SK-N-SH treated with all-trans-retinoic acid at 6 μM for 48 hours (cell line): ENCODE measurements around the gene LGI1.
A peak's percentile ranks its signal among the peaks of the same experiment; 100 is the strongest.

Experiments
- ATAC-seq: fragments of 200-7000 bp; cut with Tn5 transposase; 3 replicates; pipeline ENCODE4 v1.9.1; 2020; ENCODE audit warnings: mild to moderate bottlenecking, moderate library complexity
- ARNTL ChIP-seq: fragments of 450-650 bp; formaldehyde crosslinking; IDR thresholded peaks from 2 replicates; pipeline ENCODE4 v1.5.0; 2020; ENCODE audit warnings: low read depth, mild to moderate bottlenecking, moderate library complexity, borderline replicate concordance
- BACH2 ChIP-seq: fragments of 250-450 bp; sonication (Bioruptor Pico); IDR thresholded peaks from 2 replicates; pipeline ENCODE4 v1.9.0; 2021; ENCODE audit warnings: mild to moderate bottlenecking, borderline replicate concordance
- CSDC2 ChIP-seq: fragments of 250-450 bp; sonication (Bioruptor Pico); IDR thresholded peaks from 2 replicates; pipeline ENCODE4 v1.5.0; 2020; ENCODE audit warnings: mild to moderate bottlenecking, moderate library complexity
- GLIS3 ChIP-seq: fragments of 250-450 bp; sonication (Bioruptor Pico); IDR thresholded peaks from 2 replicates; pipeline ENCODE4 v1.5.0; 2020; ENCODE audit warnings: mild to moderate bottlenecking, moderate library complexity
- OSR1 ChIP-seq: fragments of 250-450 bp; sonication (Bioruptor Pico); IDR thresholded peaks from 2 replicates; pipeline ENCODE4 v1.8.0; 2022; ENCODE audit warnings: moderate library complexity, mild to moderate bottlenecking, inconsistent platforms
- PPARA ChIP-seq: fragments of 250-450 bp; sonication (Bioruptor Pico); IDR thresholded peaks from 2 replicates; pipeline ENCODE4 v1.5.0; 2020; ENCODE audit warnings: mild to moderate bottlenecking, borderline replicate concordance
- RARB ChIP-seq: fragments of 250-450 bp; sonication (Bioruptor Pico); IDR thresholded peaks from 2 replicates; pipeline ENCODE4 v1.8.0; 2021; ENCODE audit warnings: mild to moderate bottlenecking, moderate library complexity
- SNAI2 ChIP-seq: fragments of 250-450 bp; sonication (Bioruptor Pico); IDR thresholded peaks from 2 replicates; pipeline ENCODE4 v1.5.0; 2020; ENCODE audit warnings: mild to moderate bottlenecking, moderate library complexity
- TCF4 ChIP-seq: fragments of 250-450 bp; sonication (Bioruptor Pico); IDR thresholded peaks from 2 replicates; pipeline ENCODE4 v1.8.0; 2021; ENCODE audit warnings: mild to moderate bottlenecking, moderate library complexity, borderline replicate concordance
- TOX ChIP-seq: fragments of 250-450 bp; sonication (Bioruptor Pico); IDR thresholded peaks from 2 replicates; pipeline ENCODE4 v1.8.0; 2021; ENCODE audit warnings: mild to moderate bottlenecking, moderate library complexity, borderline replicate concordance
- ZC3H10 ChIP-seq: fragments of 250-450 bp; sonication (Bioruptor Pico); IDR thresholded peaks from 2 replicates; pipeline ENCODE4 v1.5.1; 2021; ENCODE audit warnings: mild to moderate bottlenecking, moderate library complexity
- ZNF565 ChIP-seq: fragments of 450-650 bp; formaldehyde crosslinking; conservative IDR thresholded peaks from 2 replicates; pipeline ENCODE4 v1.5.0; 2020; ENCODE audit warnings: low read depth, mild to moderate bottlenecking, moderate library complexity
- ZNF8 ChIP-seq: fragments of 450-650 bp; formaldehyde crosslinking; IDR thresholded peaks from 2 replicates; pipeline ENCODE4 v1.5.0; 2020; ENCODE audit warnings: mild to moderate bottlenecking, moderate library complexity
- TF ChIP-seq, protein P1 (sequence below): fragments of 250-450 bp; sonication (Bioruptor Pico); IDR thresholded peaks from 2 replicates; pipeline ENCODE4 v1.5.1; 2020; ENCODE audit warnings: low read depth, mild to moderate bottlenecking, moderate library complexity
- TF ChIP-seq, protein P2 (sequence below): fragments of 250-450 bp; sonication (Bioruptor Pico); IDR thresholded peaks from 2 replicates; pipeline ENCODE4 v1.5.1; 2021; ENCODE audit warnings: mild to moderate bottlenecking, moderate library complexity
- TF ChIP-seq, protein P3 (sequence below): fragments of 250-450 bp; sonication (Bioruptor Pico); IDR thresholded peaks from 2 replicates; pipeline ENCODE4 v1.8.0; 2020; ENCODE audit warnings: mild to moderate bottlenecking, moderate library complexity, borderline replicate concordance
- TF ChIP-seq, protein P4 (sequence below): fragments of 250-450 bp; sonication (Bioruptor Pico); IDR thresholded peaks from 2 replicates; pipeline ENCODE4 v1.5.0; 2020; ENCODE audit warnings: mild to moderate bottlenecking, moderate library complexity

Gene LGI1

DNA sequence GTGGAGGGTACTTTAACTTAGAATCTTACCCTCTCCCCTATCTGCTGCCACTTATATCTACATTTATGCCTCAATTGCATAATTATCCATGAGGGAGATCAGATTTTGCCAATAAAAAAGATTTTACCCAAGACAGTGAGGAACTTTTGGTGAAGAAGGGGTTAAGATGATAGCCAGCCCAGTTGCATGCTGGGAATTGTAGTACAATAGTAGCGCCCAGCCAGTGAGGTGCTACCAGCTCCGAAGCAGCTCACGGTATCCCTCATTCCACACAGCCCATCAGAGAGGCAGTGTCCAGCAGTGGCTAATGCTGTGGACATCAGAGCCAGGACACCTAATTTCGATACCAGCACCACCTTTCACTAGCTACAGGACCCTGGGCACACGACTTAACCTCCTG, 5.9 kb upstream of the LGI1 start:
- peak; percentile 79 for ATAC-seq
- TF ChIP-seq, protein P1, sequence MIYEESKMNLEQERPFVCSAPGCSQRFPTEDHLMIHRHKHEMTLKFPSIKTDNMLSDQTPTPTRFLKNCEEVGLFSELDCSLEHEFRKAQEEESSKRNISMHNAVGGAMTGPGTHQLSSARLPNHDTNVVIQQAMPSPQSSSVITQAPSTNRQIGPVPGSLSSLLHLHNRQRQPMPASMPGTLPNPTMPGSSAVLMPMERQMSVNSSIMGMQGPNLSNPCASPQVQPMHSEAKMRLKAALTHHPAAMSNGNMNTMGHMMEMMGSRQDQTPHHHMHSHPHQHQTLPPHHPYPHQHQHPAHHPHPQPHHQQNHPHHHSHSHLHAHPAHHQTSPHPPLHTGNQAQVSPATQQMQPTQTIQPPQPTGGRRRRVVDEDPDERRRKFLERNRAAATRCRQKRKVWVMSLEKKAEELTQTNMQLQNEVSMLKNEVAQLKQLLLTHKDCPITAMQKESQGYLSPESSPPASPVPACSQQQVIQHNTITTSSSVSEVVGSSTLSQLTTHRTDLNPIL (CRISPR knock-in tag) = no peak
- TF ChIP-seq TOX (CRISPR knock-in tag) (no peak), ZNF565 (CRISPR knock-in tag) (no peak), CSDC2 (CRISPR knock-in tag) (no peak)

DNA sequence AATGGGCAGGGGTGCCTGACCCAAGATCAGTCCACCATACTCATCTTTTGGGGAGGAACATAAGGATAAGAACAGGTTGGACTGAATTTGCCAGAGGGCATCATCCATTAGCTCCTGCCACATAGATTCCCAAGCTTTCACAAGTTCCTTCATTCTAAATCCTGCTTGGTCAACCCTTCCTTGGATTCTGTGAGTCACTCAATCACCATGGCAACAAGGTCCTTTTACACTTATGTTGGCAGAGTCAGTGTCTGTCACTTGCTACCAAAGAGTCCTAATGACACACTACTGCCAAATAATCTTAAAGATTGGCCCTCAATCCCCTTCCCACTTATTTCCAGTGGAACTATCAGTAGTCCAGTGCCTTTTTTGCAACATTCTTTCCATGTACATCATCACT, 5.0 kb upstream of the LGI1 start:
- ATAC-seq = no peak
- TF ChIP-seq TCF4 (CRISPR knock-in tag) = no peak
- TF ChIP-seq PPARA (CRISPR knock-in tag) = no peak
- TF ChIP-seq BACH2 = no peak
- no peak for TF ChIP-seq GLIS3 (CRISPR knock-in tag)
- TF ChIP-seq, protein P2, sequence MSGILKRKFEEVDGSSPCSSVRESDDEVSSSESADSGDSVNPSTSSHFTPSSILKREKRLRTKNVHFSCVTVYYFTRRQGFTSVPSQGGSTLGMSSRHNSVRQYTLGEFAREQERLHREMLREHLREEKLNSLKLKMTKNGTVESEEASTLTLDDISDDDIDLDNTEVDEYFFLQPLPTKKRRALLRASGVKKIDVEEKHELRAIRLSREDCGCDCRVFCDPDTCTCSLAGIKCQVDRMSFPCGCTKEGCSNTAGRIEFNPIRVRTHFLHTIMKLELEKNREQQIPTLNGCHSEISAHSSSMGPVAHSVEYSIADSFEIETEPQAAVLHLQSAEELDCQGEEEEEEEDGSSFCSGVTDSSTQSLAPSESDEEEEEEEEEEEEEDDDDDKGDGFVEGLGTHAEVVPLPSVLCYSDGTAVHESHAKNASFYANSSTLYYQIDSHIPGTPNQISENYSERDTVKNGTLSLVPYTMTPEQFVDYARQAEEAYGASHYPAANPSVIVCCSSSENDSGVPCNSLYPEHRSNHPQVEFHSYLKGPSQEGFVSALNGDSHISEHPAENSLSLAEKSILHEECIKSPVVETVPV (CRISPR knock-in tag) = no peak

DNA sequence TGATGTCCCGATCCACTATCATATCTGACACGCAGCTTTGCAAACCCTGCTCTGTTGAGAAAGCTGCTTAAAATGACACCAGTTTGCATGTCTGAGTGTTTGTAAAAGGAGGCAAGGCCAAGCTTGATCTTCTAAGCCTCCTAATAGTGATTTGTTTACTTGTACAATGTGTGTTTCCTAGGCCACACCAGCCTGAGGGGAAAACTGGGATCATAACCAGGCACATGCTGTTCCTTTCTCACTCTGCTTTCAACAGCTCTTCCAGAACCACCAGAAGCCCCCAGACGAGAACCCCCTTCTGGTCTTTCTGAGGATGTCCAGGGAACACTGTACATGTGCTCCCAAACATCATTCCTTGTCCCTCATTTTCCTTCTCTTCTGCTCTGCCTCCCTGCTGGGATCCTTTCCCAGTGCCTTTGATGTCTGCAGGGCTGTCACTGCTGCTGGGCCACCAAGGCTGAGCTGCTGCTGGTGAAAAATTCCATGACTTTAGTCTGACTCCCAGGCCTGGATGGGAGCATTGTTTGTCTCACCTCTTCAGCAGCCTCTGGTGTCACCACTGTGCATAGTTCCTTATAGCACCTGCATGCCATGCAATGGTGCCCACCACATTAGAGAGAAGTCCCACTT, 4.0 kb upstream of the LGI1 start:
- no peak for TF ChIP-seq OSR1 (CRISPR knock-in tag)
- TF ChIP-seq ZC3H10 (CRISPR knock-in tag) = no peak
- TF ChIP-seq, protein P3, sequence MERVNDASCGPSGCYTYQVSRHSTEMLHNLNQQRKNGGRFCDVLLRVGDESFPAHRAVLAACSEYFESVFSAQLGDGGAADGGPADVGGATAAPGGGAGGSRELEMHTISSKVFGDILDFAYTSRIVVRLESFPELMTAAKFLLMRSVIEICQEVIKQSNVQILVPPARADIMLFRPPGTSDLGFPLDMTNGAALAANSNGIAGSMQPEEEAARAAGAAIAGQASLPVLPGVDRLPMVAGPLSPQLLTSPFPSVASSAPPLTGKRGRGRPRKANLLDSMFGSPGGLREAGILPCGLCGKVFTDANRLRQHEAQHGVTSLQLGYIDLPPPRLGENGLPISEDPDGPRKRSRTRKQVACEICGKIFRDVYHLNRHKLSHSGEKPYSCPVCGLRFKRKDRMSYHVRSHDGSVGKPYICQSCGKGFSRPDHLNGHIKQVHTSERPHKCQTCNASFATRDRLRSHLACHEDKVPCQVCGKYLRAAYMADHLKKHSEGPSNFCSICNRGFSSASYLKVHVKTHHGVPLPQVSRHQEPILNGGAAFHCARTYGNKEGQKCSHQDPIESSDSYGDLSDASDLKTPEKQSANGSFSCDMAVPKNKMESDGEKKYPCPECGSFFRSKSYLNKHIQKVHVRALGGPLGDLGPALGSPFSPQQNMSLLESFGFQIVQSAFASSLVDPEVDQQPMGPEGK (CRISPR knock-in tag) = no peak
- TF ChIP-seq, protein P1 (CRISPR knock-in tag) = no peak
- TF ChIP-seq BACH2 = no peak
- TF ChIP-seq ZNF8 (CRISPR knock-in tag) = no peak
- TF ChIP-seq, protein P4, sequence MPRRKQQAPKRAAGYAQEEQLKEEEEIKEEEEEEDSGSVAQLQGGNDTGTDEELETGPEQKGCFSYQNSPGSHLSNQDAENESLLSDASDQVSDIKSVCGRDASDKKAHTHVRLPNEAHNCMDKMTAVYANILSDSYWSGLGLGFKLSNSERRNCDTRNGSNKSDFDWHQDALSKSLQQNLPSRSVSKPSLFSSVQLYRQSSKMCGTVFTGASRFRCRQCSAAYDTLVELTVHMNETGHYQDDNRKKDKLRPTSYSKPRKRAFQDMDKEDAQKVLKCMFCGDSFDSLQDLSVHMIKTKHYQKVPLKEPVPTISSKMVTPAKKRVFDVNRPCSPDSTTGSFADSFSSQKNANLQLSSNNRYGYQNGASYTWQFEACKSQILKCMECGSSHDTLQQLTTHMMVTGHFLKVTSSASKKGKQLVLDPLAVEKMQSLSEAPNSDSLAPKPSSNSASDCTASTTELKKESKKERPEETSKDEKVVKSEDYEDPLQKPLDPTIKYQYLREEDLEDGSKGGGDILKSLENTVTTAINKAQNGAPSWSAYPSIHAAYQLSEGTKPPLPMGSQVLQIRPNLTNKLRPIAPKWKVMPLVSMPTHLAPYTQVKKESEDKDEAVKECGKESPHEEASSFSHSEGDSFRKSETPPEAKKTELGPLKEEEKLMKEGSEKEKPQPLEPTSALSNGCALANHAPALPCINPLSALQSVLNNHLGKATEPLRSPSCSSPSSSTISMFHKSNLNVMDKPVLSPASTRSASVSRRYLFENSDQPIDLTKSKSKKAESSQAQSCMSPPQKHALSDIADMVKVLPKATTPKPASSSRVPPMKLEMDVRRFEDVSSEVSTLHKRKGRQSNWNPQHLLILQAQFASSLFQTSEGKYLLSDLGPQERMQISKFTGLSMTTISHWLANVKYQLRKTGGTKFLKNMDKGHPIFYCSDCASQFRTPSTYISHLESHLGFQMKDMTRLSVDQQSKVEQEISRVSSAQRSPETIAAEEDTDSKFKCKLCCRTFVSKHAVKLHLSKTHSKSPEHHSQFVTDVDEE (CRISPR knock-in tag) = no peak
- no peak for TF ChIP-seq GLIS3 (CRISPR knock-in tag)
- ATAC-seq = no peak

DNA sequence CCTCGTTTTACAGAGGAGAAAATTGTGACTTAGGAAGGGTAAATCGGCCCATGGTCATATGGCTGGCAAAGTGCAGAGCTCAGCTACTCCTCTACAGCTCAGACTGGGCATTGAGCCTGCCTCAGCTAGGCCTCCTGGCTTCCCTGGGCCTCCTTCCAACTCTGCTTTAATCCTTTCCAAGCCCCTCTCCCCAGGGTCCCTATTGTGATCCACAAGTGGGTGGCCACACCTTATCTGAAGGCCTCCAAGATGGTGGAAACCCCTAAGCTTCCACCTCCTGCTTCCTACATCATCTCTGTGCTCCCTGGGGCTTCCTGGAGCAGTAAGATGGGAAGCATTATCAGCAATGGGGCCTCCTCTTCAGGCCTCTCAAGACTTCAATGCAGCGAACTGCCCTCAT, 3.0 kb upstream of the LGI1 start:
- no peak for ATAC-seq
- TF ChIP-seq OSR1 (CRISPR knock-in tag) (no peak), PPARA (CRISPR knock-in tag) (no peak), GLIS3 (CRISPR knock-in tag) (no peak), BACH2 (no peak), RARB (CRISPR knock-in tag) (no peak), ARNTL (CRISPR knock-in tag) (no peak), SNAI2 (no peak)
- TF ChIP-seq, protein P4 (CRISPR knock-in tag) = no peak
- TF ChIP-seq, protein P1 (CRISPR knock-in tag) = no peak
- TF ChIP-seq, protein P2 (CRISPR knock-in tag) = no peak
